HepG2 (cell line): ENCODE data around the gene TNNT1.

Source experiments
- FOSL2 ChIP-seq: sonication (generic); formaldehyde crosslinking; IDR thresholded peaks from 2 replicates; pipeline ENCODE4 v1.4.0; 2020; ENCODE audit warnings: missing genetic modification reagents
- ZBTB1 ChIP-seq: sonication (generic); formaldehyde crosslinking; IDR thresholded peaks from 2 replicates; pipeline ENCODE4 v1.4.0; 2020; ENCODE audit warnings: missing genetic modification reagents, borderline replicate concordance
- ZKSCAN1 ChIP-seq: fragments of 150-350 bp; IDR thresholded peaks from 2 replicates; pipeline ENCODE4 v1.6.1; 2014; ENCODE audit warnings: low read length

- no peak for TF ChIP-seq ZBTB1 (CRISPR knock-in tag)
- no peak for TF ChIP-seq FOSL2
- TF ChIP-seq ZKSCAN1 = no peak
Observed at GRCh38 chr19:55146078-55146704, 2.8 kb downstream of the TNNT1 start.
